Upper lobe of right lung (tissue), 1 donor: ENCODE measurements around the gene CRHR1. TPM values are rescaled to one million over a fixed set of nuclear protein-coding genes. Genes with fewer than 3 reads are reported as not detected.

ENCODE experiments used
- ATAC-seq: fragments of 200-7000 bp; cut with Tn5 transposase; one replicate; pipeline ENCODE4 v1.9.1; 2020; ENCODE audit warnings: mild to moderate bottlenecking, moderate library complexity
- DNase-seq: peaks from one replicate; pipeline ENCODE4 v3.0.0-alpha.2; 2020
- H3K27ac ChIP-seq: fragments of 200-600 bp; one replicate; pipeline ENCODE4 v1.8.0; 2022
- H3K27me3 ChIP-seq: fragments of 200-600 bp; one replicate; pipeline ENCODE4 v1.8.0; 2022; ENCODE audit warnings: mild to moderate bottlenecking
- H3K36me3 ChIP-seq: fragments of 200-600 bp; one replicate; pipeline ENCODE4 v1.8.0; 2022
- H3K4me1 ChIP-seq: fragments of 200-600 bp; one replicate; pipeline ENCODE4 v1.8.0; 2022
- H3K4me3 ChIP-seq: fragments of 200-600 bp; one replicate; pipeline ENCODE4 v1.8.0; 2022; ENCODE audit warnings: mild to moderate bottlenecking
- H3K9me3 ChIP-seq: fragments of 200-600 bp; one replicate; pipeline ENCODE4 v1.8.0; 2022
- intact Hi-C: fragments of 100-400 bp; cut with DNase I; formaldehyde crosslinking; loops from one replicate; pipeline ENCODE4 v1.11.0; 2022
- total RNA-seq: library from RNA; stranded (reverse); fragmentation: NEBNext Ultra II Directional; extraction: Animal tissue kit (Norgen Biotek cat#: 25700); gene quantifications from one replicate; pipeline ENCODE4 v1.2.1, GENCODE V29; 2021
- TF ChIP-seq, protein P1 (sequence below): fragments of 200-600 bp; IDR thresholded peaks from one replicate; pipeline ENCODE4 v1.8.0; 2022; ENCODE audit warnings: antibody characterized with exemption
- donor health status: DM: no; HTN: yes; CAD: no; lungs with severe emphysema.

The CRHR1 gene
- total RNA-seq, 1 donor from 2014 or later = not detected

DNA sequence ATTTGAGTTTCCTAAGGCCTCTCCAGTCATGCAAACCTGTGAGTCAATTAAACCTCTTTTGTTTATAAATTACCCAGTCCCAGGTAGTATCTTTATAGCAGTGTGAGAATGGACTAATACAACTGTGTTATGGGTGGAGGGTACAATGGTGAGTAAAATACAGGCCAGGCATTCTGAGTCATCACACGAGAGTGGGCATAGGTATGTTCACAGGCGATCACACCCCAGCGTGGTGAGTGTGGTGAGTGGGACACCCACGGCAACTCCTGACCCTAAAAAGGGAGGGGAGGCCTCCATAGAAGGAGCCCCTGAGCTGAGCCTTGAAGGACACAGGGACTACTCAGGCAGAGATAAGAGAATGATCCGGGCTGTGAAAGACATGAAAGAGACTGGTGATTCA, 87.6 kb downstream of the CRHR1 start:
- ATAC-seq (no peak), DNase-seq (no peak)
- Histone ChIP-seq H3K27me3 (peaks cover 10% of the 10 kb centered on the region), H3K4me3 (no peak overlapping the region), H3K36me3 (no peaks in the 10 kb centered on the region), H3K9me3 (no peaks in the 10 kb centered on the region), H3K27ac (no peak overlapping the region), H3K4me1 (no peaks in the 10 kb centered on the region)
- TF ChIP-seq, protein P1, sequence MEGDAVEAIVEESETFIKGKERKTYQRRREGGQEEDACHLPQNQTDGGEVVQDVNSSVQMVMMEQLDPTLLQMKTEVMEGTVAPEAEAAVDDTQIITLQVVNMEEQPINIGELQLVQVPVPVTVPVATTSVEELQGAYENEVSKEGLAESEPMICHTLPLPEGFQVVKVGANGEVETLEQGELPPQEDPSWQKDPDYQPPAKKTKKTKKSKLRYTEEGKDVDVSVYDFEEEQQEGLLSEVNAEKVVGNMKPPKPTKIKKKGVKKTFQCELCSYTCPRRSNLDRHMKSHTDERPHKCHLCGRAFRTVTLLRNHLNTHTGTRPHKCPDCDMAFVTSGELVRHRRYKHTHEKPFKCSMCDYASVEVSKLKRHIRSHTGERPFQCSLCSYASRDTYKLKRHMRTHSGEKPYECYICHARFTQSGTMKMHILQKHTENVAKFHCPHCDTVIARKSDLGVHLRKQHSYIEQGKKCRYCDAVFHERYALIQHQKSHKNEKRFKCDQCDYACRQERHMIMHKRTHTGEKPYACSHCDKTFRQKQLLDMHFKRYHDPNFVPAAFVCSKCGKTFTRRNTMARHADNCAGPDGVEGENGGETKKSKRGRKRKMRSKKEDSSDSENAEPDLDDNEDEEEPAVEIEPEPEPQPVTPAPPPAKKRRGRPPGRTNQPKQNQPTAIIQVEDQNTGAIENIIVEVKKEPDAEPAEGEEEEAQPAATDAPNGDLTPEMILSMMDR = no peak
- intact Hi-C loops = no loop called here

DNA sequence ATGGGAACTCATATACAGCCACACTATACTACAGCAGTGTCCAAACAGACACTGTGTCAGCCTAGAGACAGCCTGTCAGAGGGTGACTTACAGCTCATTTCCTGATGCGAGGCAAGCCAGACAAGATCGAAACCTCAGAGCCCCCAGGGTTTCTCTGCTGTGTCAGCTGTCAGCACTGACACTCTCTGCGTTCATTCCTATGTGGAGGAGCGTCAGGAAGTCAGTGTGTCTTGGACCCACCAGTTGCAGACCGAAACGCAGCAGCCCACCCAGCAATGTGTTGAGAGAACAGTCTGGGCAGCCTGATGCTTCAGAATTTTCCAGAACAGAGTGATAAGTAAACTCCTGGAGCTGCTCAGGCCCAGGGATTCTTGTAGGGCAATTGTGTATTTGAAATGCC, 89.6 kb downstream of the CRHR1 start:
- Histone ChIP-seq H3K4me3 (no peak overlapping the region), H3K27ac (no peak overlapping the region), H3K4me1 (no peaks in the 10 kb centered on the region), H3K36me3 (no peaks in the 10 kb centered on the region), H3K27me3 (peaks cover 10% of the 10 kb centered on the region), H3K9me3 (no peaks in the 10 kb centered on the region)
- intact Hi-C loops = no loop called here
- DNase-seq = no peak
- TF ChIP-seq, protein P1 = no peak
- ATAC-seq = no peak

DNA sequence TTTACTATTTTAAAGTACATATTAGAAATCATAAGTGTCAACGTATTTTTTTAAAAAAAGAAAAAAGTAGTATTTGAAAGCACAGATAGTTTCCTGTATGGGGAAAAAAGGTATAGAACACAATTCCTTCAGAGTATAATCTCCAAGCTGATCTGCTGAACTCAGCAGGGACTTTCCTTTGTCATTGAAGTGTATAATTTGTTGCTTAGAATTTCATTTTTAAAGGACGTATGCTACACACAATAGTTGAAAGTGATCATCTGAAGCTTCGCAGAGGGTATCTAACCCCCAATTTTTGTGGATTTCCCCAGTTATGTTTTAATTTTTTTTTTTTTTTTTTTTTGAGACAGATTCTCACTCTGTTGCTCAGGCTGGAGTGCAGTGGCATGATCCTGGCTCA, 90.0 kb downstream of the CRHR1 start:
- H3K4me3 ChIP-seq = no peak overlapping the region
- H3K36me3 ChIP-seq = no peaks in the 10 kb centered on the region
- no peaks in the 10 kb centered on the region for H3K4me1 ChIP-seq
- ATAC-seq = no peak
- H3K27me3 ChIP-seq = peaks cover 10% of the 10 kb centered on the region
- no peak for DNase-seq
- intact Hi-C loops = no loop called here
- TF ChIP-seq, protein P1 = no peak
- H3K9me3 ChIP-seq = no peaks in the 10 kb centered on the region
- H3K27ac ChIP-seq = no peak overlapping the region

DNA sequence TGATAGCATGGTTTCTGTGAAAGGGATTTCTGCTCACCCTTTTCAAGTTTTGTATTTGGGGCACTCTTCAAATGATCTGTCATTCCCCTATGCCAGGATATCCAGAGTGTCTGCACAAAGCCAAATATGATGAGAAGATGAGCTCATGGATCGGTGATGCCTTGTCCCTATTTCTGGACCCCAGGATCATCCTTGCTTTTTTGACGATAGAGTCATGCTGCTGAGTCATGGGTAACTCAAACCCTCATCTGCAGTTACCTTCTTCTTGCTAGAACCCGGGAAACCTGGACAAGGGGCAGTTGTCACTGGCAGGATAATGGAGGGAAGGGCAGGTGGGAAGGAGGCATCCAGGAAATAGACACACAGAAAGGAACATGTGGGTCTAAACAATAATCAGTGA, 92.4 kb downstream of the CRHR1 start:
- Histone ChIP-seq H3K27me3 (peaks cover 10% of the 10 kb centered on the region), H3K27ac (no peak overlapping the region), H3K4me3 (no peak overlapping the region), H3K36me3 (no peaks in the 10 kb centered on the region), H3K9me3 (no peaks in the 10 kb centered on the region), H3K4me1 (no peaks in the 10 kb centered on the region)
- ATAC-seq (no peak), DNase-seq (no peak)
- TF ChIP-seq, protein P1 = no peak
- intact Hi-C loops = no loop called here

DNA sequence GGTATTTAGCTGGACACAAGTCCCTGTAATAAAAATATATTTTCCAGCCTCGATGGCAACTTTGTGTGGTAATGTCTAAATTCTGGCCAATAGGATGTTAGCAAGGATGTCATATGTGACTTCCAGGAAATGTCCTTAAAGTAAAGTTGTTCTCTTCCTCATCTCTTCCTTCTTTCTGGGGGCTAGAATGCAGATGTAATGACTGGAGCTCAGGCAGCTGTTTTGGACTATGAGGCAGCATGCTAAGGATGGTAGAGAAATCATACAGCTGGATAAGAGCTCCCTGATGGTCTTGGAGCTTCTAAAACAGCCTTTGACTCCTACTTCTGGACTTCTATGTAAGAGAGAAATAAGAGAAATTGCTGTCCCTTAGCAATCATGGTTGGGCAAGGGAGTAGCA, 93.3 kb downstream of the CRHR1 start:
- DNase-seq (no peak), ATAC-seq (no peak)
- no peaks in the 10 kb centered on the region for H3K9me3 ChIP-seq
- no peaks in the 10 kb centered on the region for H3K4me1 ChIP-seq
- no peaks in the 10 kb centered on the region for H3K36me3 ChIP-seq
- peaks cover 10% of the 10 kb centered on the region for H3K27me3 ChIP-seq
- no peak overlapping the region for H3K4me3 ChIP-seq
- no peak overlapping the region for H3K27ac ChIP-seq
- TF ChIP-seq, protein P1 = no peak
- intact Hi-C loops = no loop called here

DNA sequence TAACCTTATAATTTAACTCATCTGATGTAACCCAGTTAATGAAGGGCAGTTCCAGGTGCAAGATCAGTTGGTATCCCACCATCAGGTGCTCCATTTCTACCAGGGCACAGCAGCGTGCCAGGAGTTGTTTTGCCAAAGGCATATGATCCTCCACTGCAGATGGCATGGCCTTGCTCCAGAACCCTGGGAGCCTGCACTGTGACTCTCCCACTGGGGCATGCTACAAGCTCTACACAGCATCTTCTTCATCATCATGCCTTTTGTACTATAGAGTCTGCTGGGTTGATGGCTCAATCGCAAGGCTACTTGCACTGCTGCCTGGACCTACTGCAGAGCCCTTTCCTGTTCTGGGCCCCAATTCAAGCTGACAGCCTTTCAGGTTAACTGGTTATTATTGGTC, 98.9 kb downstream of the CRHR1 start:
- no peak overlapping the region for H3K27ac ChIP-seq
- intact Hi-C loops = no loop called here
- no peaks in the 10 kb centered on the region for H3K36me3 ChIP-seq
- H3K4me1 ChIP-seq = no peaks in the 10 kb centered on the region
- H3K4me3 ChIP-seq = no peak overlapping the region
- no peak for DNase-seq
- TF ChIP-seq, protein P1 = no peak
- ATAC-seq = no peak
- H3K9me3 ChIP-seq = no peaks in the 10 kb centered on the region
- no peaks in the 10 kb centered on the region for H3K27me3 ChIP-seq
